ENCODE data around the gene TUBA1C.
A peak's percentile ranks its signal among the peaks of the same experiment; 100 is the strongest.

TUBA1C gene

GRCh38 chr12:49292729-49293055 lies 27.8 kb downstream of the TUBA1C start:
- Histone ChIP-seq H3K4me3 (peak overlapping the region in 1 of 2 donors; percentile 39), H3K27me3 (peaks cover 0 to 34% of the 10 kb centered on the region in 2 donors)
- no peak for TF ChIP-seq CTCF (IDR thresholded peaks at IDR 0.05)

DNA sequence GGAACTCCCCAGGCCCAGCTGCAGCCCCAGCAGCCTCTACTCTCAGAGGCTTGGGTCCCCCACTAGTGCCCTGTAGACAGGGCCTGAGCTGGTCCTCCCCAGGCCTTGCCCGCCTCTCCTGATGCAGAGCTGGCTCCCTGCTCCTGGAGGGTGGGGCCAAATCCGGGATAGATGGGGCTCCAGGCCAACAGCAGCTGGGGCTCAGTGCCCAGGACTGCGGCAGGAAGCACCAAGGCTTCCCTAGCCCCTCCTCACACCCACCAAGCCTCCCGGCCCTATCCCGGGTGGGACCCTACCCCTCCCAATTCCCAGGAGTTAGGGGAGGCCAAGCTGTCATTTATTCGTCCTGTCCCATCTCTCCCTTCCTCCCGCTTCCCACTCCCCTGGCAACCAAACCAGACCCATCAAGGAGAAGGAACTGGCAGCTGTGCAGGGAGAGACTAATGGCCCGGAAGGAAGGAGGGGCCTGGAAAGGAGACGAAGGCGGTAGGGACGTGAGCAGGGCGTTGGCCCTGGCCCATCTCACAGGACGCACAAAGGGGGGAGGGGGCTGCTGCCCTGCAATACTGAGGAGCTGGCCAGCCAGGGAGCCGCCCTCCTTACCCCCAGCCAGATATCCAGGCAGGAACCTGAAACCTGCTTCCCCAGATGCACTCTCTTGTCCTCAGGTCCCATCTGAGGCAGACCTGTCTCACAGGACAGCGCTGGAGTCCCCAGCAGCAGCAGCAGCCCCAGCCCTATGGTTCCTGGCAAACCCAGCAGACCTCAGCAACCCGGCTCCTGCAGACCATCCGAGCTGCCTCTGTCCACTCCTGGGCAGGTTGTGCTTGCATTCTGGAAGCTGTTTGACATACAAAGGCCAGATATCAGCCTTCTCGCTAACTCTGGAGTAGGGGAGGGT lies 28.4 kb downstream of the TUBA1C start:
- DNase-seq: peak; percentile 36 to 70
- Histone ChIP-seq H3K9me3 (no peaks in the 10 kb centered on the region), H3K27me3 (peaks cover 0 to 40% of the 10 kb centered on the region in 2 donors), H3K4me1 (peaks cover 0 to 37% (median 29%) of the 10 kb centered on the region in 4 donors), H3K36me3 (no peaks in the 10 kb centered on the region), H3K27ac (peak overlapping the region; percentile 20 to 54), H3K4me3 (peak overlapping the region in 1 of 2 donors; percentile 39)
- intact Hi-C loops (cut with DNase I; ENCODE audit: low total_unique reads): loop anchor here (5.0 to 10.0 kb wide), 2 partner anchors 44 to 431 kb away; partner anchors contain the start of gene C1QL4
- no peak for TF ChIP-seq CTCF (IDR thresholded peaks at IDR 0.05)

More at GRCh38 chr12:49292729-49293055, 27.8 kb downstream of the TUBA1C start:
- intact Hi-C loops (cut with DNase I; ENCODE audit: low total_unique reads): loop anchor here (5.0 to 10.0 kb wide), 2 partner anchors 45 to 432 kb away; partner anchors contain the start of gene C1QL4
- Histone ChIP-seq H3K36me3 (no peaks in the 10 kb centered on the region), H3K4me1 (peaks cover 0 to 33% (median 27%) of the 10 kb centered on the region in 4 donors), H3K27ac (peak overlapping the region; percentile 20 to 54), H3K9me3 (no peaks in the 10 kb centered on the region)
- DNase-seq: no peak

GRCh38 chr12:49294086-49294803 lies 29.4 kb downstream of the TUBA1C start:
- no peaks in the 10 kb centered on the region for H3K9me3 ChIP-seq
- intact Hi-C loops (cut with DNase I; ENCODE audit: low total_unique reads): loop anchor here (5.0 to 10.0 kb wide), 2 partner anchors 43 to 431 kb away; partner anchors contain the start of gene C1QL4
- H3K4me1 ChIP-seq: peaks cover 0 to 37% (median 29%) of the 10 kb centered on the region in 4 donors
- no peak overlapping the region for H3K4me3 ChIP-seq
- peak in 1 of 2 donors; percentile 51 for DNase-seq
- no peaks in the 10 kb centered on the region for H3K36me3 ChIP-seq
- H3K27ac ChIP-seq: no peak overlapping the region
- no peak for TF ChIP-seq CTCF (IDR thresholded peaks at IDR 0.05)
- H3K27me3 ChIP-seq: peaks cover 0 to 49% of the 10 kb centered on the region in 2 donors

GRCh38 chr12:49294804-49295081 lies 29.9 kb downstream of the TUBA1C start:
- Histone ChIP-seq H3K4me3 (no peak overlapping the region), H3K9me3 (no peaks in the 10 kb centered on the region), H3K36me3 (no peaks in the 10 kb centered on the region), H3K27ac (no peak overlapping the region), H3K27me3 (peaks cover 0 to 54% of the 10 kb centered on the region in 2 donors), H3K4me1 (peaks cover 0 to 37% (median 29%) of the 10 kb centered on the region in 4 donors)
- TF ChIP-seq CTCF (IDR thresholded peaks at IDR 0.05): no peak
- no peak for DNase-seq
- intact Hi-C loops (cut with DNase I; ENCODE audit: low total_unique reads): loop anchor here (5.0 to 10.0 kb wide), 2 partner anchors 43 to 430 kb away; partner anchors contain the start of gene C1QL4

- Histone ChIP-seq H3K4me3 (no peak within 1 kb of the TSS), H3K36me3 (no peaks in the 10 kb centered on the region), H3K9me3 (no peaks in the 10 kb centered on the region), H3K4me1 (peaks cover 0 to 37% (median 29%) of the 10 kb centered on the region in 4 donors), H3K27me3 (peaks cover 0 to 60% of the 10 kb centered on the region in 2 donors), H3K27ac (no peak within 1 kb of the TSS)
- intact Hi-C loops (cut with DNase I; ENCODE audit: low total_unique reads): loop anchor here (10.0 kb wide), 1 partner anchor 429 kb away; no protein-coding TSS in a partner anchor
- peak in 1 of 2 donors; percentile 59 for DNase-seq
- no peak for TF ChIP-seq CTCF (IDR thresholded peaks at IDR 0.05)
Measured at GRCh38 chr12:49295082-49295936, 30.4 kb downstream of the TUBA1C start, which contains the start of gene PRPH. Gene PRPH, plus strand, starts transcription at chr12:49295147. Its CDS starts 54 bp downstream, at chr12:49295201.

All from tibial artery (tissue), 4 donors.